HepG2 (cell line): ENCODE measurements around the gene CEP170. TPM values are rescaled to one million over a fixed set of nuclear protein-coding genes. Genes with fewer than 3 reads are reported as not detected.

ENCODE experiments used
- ATAC-seq: fragments of 200-7000 bp; cut with Tn5 transposase; 3 replicates; pipeline ENCODE4 v1.9.1; 2020; ENCODE audit warnings: mild to moderate bottlenecking, moderate library complexity
- BruUV-seq: library from RNA; stranded (reverse); fragments of 400-500 nt; replicated peaks from 2 replicates; lab custom pipeline; 2021; lab: Mats Ljungman, UMichigan
- CTCF ChIA-PET: fragments of 300-600 bp; formaldehyde crosslinking; extraction: SDS; loops from one replicate; lab custom pipeline; 2021; ENCODE audit warnings: low total read pairs, inconsistent platforms, low intra/inter-chr PET ratio; lab: Yijun Ruan, JAX
- POLR2A ChIA-PET: fragments of 350-600 bp; sonication (Branson Sonifier 250); formaldehyde crosslinking; loops from one replicate; lab custom pipeline; 2020; ENCODE audit warnings: antibody characterized with exemption, inconsistent platforms; lab: Yijun Ruan, JAX
- DNase-seq: peaks from one replicate; pipeline ENCODE4 v3.0.0-alpha.2; 2015; ENCODE audit warnings: low spot score
- FAIRE-seq: peaks from 3 replicates; lab custom pipeline; 2011; peaks lifted over from hg19 to GRCh38; lab: Jason Lieb, UNC
- H2AFZ ChIP-seq: one replicate; pipeline ENCODE4 v1.6.1; 2011; ENCODE audit warnings: low read length, inconsistent platforms
- H3K27ac ChIP-seq: fragments of 300-600 bp; 3 replicates; pipeline ENCODE4 v1.8.0; 2011; ENCODE audit warnings: mixed run types, mild to moderate bottlenecking, mixed read lengths, low read length, inconsistent platforms; ENCODE audit not compliant: insufficient read depth; ENCODE audit errors: extremely low read length
- H3K27me3 ChIP-seq, 2 experiments: fragments of 200-600 bp in 1 of 2; 2 replicates in 1 of 2; 3 replicates in 1 of 2; pipeline versions ENCODE4 v1.6.0 to v1.8.0; 2011; ENCODE audit warnings: low read length in 2 of 2, mild to moderate bottlenecking in 2 of 2, moderate library complexity in 2 of 2, inconsistent platforms in 1 of 2; ENCODE audit not compliant: insufficient read depth in 2 of 2, control insufficient read depth in 1 of 2
- H3K36me3 ChIP-seq, 2 experiments: fragments of 200-600 bp in 1 of 2; replicated peaks in 1 of 2; 2 replicates in 1 of 2; 3 replicates in 1 of 2; pipeline versions ENCODE4 v1.5.1 to v1.8.0; 2011; ENCODE audit warnings: low read length in 2 of 2, inconsistent platforms in 1 of 2; ENCODE audit not compliant: insufficient read depth in 2 of 2, control insufficient read depth in 1 of 2
- H3K4me1 ChIP-seq: 2 replicates; pipeline ENCODE4 v1.5.1; 2012; ENCODE audit warnings: low read length, inconsistent platforms; ENCODE audit not compliant: insufficient read depth
- H3K4me2 ChIP-seq: 2 replicates; pipeline ENCODE4 v1.6.0; 2011; ENCODE audit warnings: low read depth, low read length, inconsistent platforms
- H3K4me3 ChIP-seq, 3 experiments: fragments of 200-600 bp in 1 of 3; sonication (generic), shearing (Covaris generic) in 1 of 3; replicated peaks in 1 of 3; 2 replicates each; pipeline ENCODE4 v1.5.1; 2011 to 2016; ENCODE audit warnings: low read length in 3 of 3, inconsistent platforms in 2 of 3, low read depth in 2 of 3, mild to moderate bottlenecking in 2 of 3, control low read depth in 1 of 3, mixed read lengths in 1 of 3; ENCODE audit not compliant: insufficient read depth in 1 of 3
- H3K79me2 ChIP-seq: one replicate; pipeline ENCODE4 v1.6.1; 2011; ENCODE audit warnings: low read length, inconsistent platforms; ENCODE audit not compliant: insufficient read depth
- H3K9ac ChIP-seq: 2 replicates; pipeline ENCODE4 v1.6.0; 2011; ENCODE audit warnings: mild to moderate bottlenecking, low read depth, low read length, inconsistent platforms; ENCODE audit not compliant: insufficient read depth
- H3K9me3 ChIP-seq: 2 replicates; pipeline ENCODE4 v1.5.1; 2012; ENCODE audit warnings: mild to moderate bottlenecking, low read length
- H4K20me1 ChIP-seq: 2 replicates; pipeline ENCODE4 v1.6.0; 2011; ENCODE audit warnings: inconsistent platforms, mild to moderate bottlenecking, low read length, moderate library complexity; ENCODE audit not compliant: insufficient read depth
- CENPT ChIP-seq: sonication (generic); formaldehyde crosslinking; IDR thresholded peaks from 2 replicates; pipeline ENCODE4 v1.8.0; 2022; ENCODE audit warnings: low read depth, mild to moderate bottlenecking, moderate library complexity, missing genetic modification reagents
- ELF3 ChIP-seq: IDR thresholded peaks from 2 replicates; pipeline ENCODE4 v1.6.1; 2016; ENCODE audit warnings: missing genetic modification reagents, missing compliant biosample characterization
- GABPB1 ChIP-seq: IDR thresholded peaks from 2 replicates; pipeline ENCODE4 v1.6.1; 2016; ENCODE audit warnings: mild to moderate bottlenecking, missing genetic modification reagents, moderate library complexity, missing compliant biosample characterization
- GATAD1 ChIP-seq: IDR thresholded peaks from 2 replicates; pipeline ENCODE4 v1.6.1; 2016; ENCODE audit warnings: missing genetic modification reagents, missing compliant biosample characterization
- HCFC1 ChIP-seq: fragments of 150-350 bp; IDR thresholded peaks from 2 replicates; pipeline ENCODE4 v1.6.1; 2014; ENCODE audit warnings: low read depth, low read length
- MXI1 ChIP-seq: IDR thresholded peaks from 3 replicates; pipeline ENCODE4 v1.6.1; 2012; ENCODE audit warnings: low read depth, low read length, inconsistent platforms, borderline replicate concordance
- POLR2G ChIP-seq: fragments of 200-400 bp; formaldehyde crosslinking; IDR thresholded peaks from 2 replicates; pipeline ENCODE4 v1.6.1; 2018; ENCODE audit warnings: mild to moderate bottlenecking, low read depth, low read length, moderate library complexity
- ZNF121 ChIP-seq: sonication (generic); formaldehyde crosslinking; IDR thresholded peaks from 2 replicates; pipeline ENCODE4 v1.5.0; 2020; ENCODE audit warnings: mild to moderate bottlenecking, missing genetic modification reagents
- ZNF790 ChIP-seq: sonication (generic); formaldehyde crosslinking; IDR thresholded peaks from 2 replicates; pipeline ENCODE4 v1.8.0; 2022; ENCODE audit warnings: missing genetic modification reagents, mild to moderate bottlenecking, borderline replicate concordance
- WGBS: methylation state at CpG from one replicate; pipeline ENCODE4 v1.1.6; 2017; ENCODE audit warnings: low lambda C conversion rate; 5-methylcytosine and 5-hydroxymethylcytosine counted together
- in situ Hi-C: cut with HindIII; loops from 2 replicates; pipeline ENCODE4 v1.10.0; 2017; ENCODE audit warnings: low pct_unique_long_range_greater_than_20kb; ENCODE audit not compliant: extremely low pct_ligation_motif_present
- intact Hi-C: fragments of 100-400 bp; cut with micrococcal nuclease; formaldehyde crosslinking; loops from one replicate; pipeline ENCODE4 v1.10.0; 2022; ENCODE audit not compliant: unreplicated experiment
- polyA plus RNA-seq, 8 experiments: library from polyadenylated mRNA; depleted of rRNA in 3 of 8; stranded (reverse) in 7 of 8; unstranded in 1 of 8; fragments of >200 nt; fragmentation: Illumina TruSeq in 4 of 8; extraction: Trizol in 4 of 8; gene quantifications; 2 replicates each; pipeline versions ENCODE4 v1.2.1 to v1.2.3, GENCODE V29; 2011 to 2016; ENCODE audit warnings: low read depth in 4 of 8, missing spikeins in 1 of 8, mixed read lengths in 1 of 8; ENCODE audit not compliant: insufficient read depth in 1 of 8
- total RNA-seq, 5 experiments: library from RNA; depleted of rRNA; stranded (reverse); fragments of >200 nt; fragmentation: Illumina TruSeq; extraction: Trizol; gene quantifications; 2 replicates each; pipeline ENCODE4 v1.2.3, GENCODE V29; 2016; ENCODE audit warnings: low read depth in 1 of 5

CEP170 gene
- total and polyA plus RNA-seq, 2 of the 13 experiments (the other 11 are each of a cell fraction or from before 2014, with no cell fraction given), result 23.0 to 28.6 TPM

GRCh38 chr1:243288062-243288461 lies 33.0 kb upstream of the CEP170 start:
- ATAC-seq (no peak), FAIRE-seq (no peak), DNase-seq (no peak)
- Histone ChIP-seq H3K27ac (no peak overlapping the region), H3K9ac (no peak overlapping the region), H3K4me1 (no peaks in the 10 kb centered on the region), H3K27me3 (no peaks in the 10 kb centered on the region), H3K79me2 (no peaks in the 10 kb centered on the region), H3K9me3 (no peaks in the 10 kb centered on the region), H3K36me3 (no peaks in the 10 kb centered on the region; a peak in 1 of 5 replicates), H4K20me1 (no peaks in the 10 kb centered on the region), H3K4me3 (no peak overlapping the region)
- in situ Hi-C loops, result no loop called here
- POLR2A ChIA-PET, result no interaction called here
- BruUV-seq, result no TSS peak
- intact Hi-C loops, result no loop called here
- CTCF ChIA-PET, result no interaction called here
- 0 out of 2 replicates have a peak, but pooled peaks have one; percentile 11 for TF ChIP-seq ZNF121 (CRISPR knock-in tag)
- no peak for TF ChIP-seq GABPB1 (CRISPR knock-in tag)
- TF ChIP-seq HCFC1, result no peak
- TF ChIP-seq, all 625 proteins: peak for 1
- WGBS, result 90% methylated on average over 6 of the region's 6 CpGs
- Histone ChIP-seq H3K4me2 (no peak overlapping the region), H2AFZ (no peak overlapping the region)

GRCh38 chr1:243287652-243288051 lies 32.6 kb upstream of the CEP170 start:
- Histone ChIP-seq H3K36me3 (no peaks in the 10 kb centered on the region; a peak in 1 of 5 replicates), H3K4me1 (no peaks in the 10 kb centered on the region), H3K9me3 (no peaks in the 10 kb centered on the region), H3K4me2 (no peak overlapping the region), H3K27me3 (no peaks in the 10 kb centered on the region), H3K79me2 (no peaks in the 10 kb centered on the region), H3K4me3 (no peak overlapping the region)
- BruUV-seq, result TSS peak; percentile 38
- intact Hi-C loops (no loop called here), in situ Hi-C loops (no loop called here)
- no peak for FAIRE-seq
- 73% methylated on average over 1 of the region's 1 CpG for WGBS
- DNase-seq, result no peak
- CTCF ChIA-PET, result no interaction called here
- TF ChIP-seq CENPT, result no peak
- no peak for TF ChIP-seq ZNF790 (CRISPR knock-in tag)
- TF ChIP-seq MXI1, result no peak
- no peak for TF ChIP-seq POLR2G
- no peak for TF ChIP-seq GATAD1
- no peak for TF ChIP-seq ELF3
- TF ChIP-seq, all 625 proteins: peak for 0
- Histone ChIP-seq H3K9ac (no peak overlapping the region), H4K20me1 (no peaks in the 10 kb centered on the region), H2AFZ (no peak overlapping the region), H3K27ac (no peak overlapping the region)
- ATAC-seq, result no peak
- POLR2A ChIA-PET, result no interaction called here
